Hepatocyte (in vitro differentiated cells): Measurements from ENCODE around the gene PLSCR3. TPM values are rescaled to one million over a fixed set of nuclear protein-coding genes. Genes with fewer than 3 reads are reported as not detected.
A peak's percentile ranks its signal among the peaks of the same experiment; 100 is the strongest.

Experiments
- DNase-seq: peaks from one replicate; pipeline ENCODE4 v3.0.0-alpha.2; 2016; ENCODE audit warnings: low spot score
- H2AFZ ChIP-seq: fragments of 200-600 bp; sonication (generic); 2 replicates; pipeline ENCODE4 v1.6.0; 2016; ENCODE audit warnings: antibody characterized with exemption, mild to moderate bottlenecking
- H3K27ac ChIP-seq: fragments of 200-600 bp; sonication (generic); 2 replicates; pipeline ENCODE4 v1.5.1; 2016; ENCODE audit warnings: mild to moderate bottlenecking
- H3K27me3 ChIP-seq: fragments of 200-600 bp; sonication (generic); 2 replicates; pipeline ENCODE4 v1.6.1; 2016
- H3K36me3 ChIP-seq: fragments of 200-600 bp; sonication (generic); replicated peaks from 2 replicates; pipeline ENCODE4 v1.5.1; 2016; ENCODE audit warnings: low read depth; ENCODE audit not compliant: insufficient read depth
- H3K4me1 ChIP-seq: fragments of 200-600 bp; sonication (generic); 2 replicates; pipeline ENCODE4 v1.5.1; 2016; ENCODE audit warnings: mild to moderate bottlenecking, moderate library complexity; ENCODE audit not compliant: insufficient read depth
- H3K4me2 ChIP-seq: fragments of 200-600 bp; sonication (generic); 2 replicates; pipeline ENCODE4 v1.6.0; 2016
- H3K4me3 ChIP-seq: fragments of 200-600 bp; sonication (generic); 2 replicates; pipeline ENCODE4 v1.5.1; 2016; ENCODE audit warnings: mild to moderate bottlenecking
- H3K79me2 ChIP-seq: fragments of 200-600 bp; sonication (generic); 2 replicates; pipeline ENCODE4 v1.6.0; 2017; ENCODE audit warnings: mild to moderate bottlenecking
- H3K9me2 ChIP-seq: fragments of 200-600 bp; sonication (generic); replicated peaks from 2 replicates; pipeline ENCODE4 v1.6.0; 2017; ENCODE audit warnings: mild to moderate bottlenecking; ENCODE audit not compliant: insufficient read depth
- H3K9me3 ChIP-seq: fragments of 200-600 bp; sonication (generic); 2 replicates; pipeline ENCODE4 v1.5.1; 2016; ENCODE audit warnings: low read depth, mild to moderate bottlenecking
- H4K20me1 ChIP-seq: fragments of 200-600 bp; sonication (generic); 2 replicates; pipeline ENCODE4 v1.6.0; 2016; ENCODE audit warnings: mild to moderate bottlenecking; ENCODE audit not compliant: insufficient read depth, poor library complexity, severe bottlenecking
- CTCF ChIP-seq: fragments of 200-600 bp; sonication (generic); IDR thresholded peaks from 2 replicates; pipeline ENCODE4 v1.5.1; 2016; ENCODE audit warnings: antibody characterized with exemption, mild to moderate bottlenecking; ENCODE audit not compliant: poor library complexity
- EZH2 ChIP-seq: fragments of 200-600 bp; sonication (generic); IDR thresholded peaks from 2 replicates; pipeline ENCODE4 v1.6.1; 2016; ENCODE audit warnings: antibody characterized with exemption, mild to moderate bottlenecking, borderline replicate concordance
- EZH2phosphoT487 ChIP-seq: fragments of 200-600 bp; sonication (generic); IDR thresholded peaks from one replicate; pipeline ENCODE4 v1.6.1; 2018; ENCODE audit warnings: antibody characterized with exemption, mild to moderate bottlenecking, low read depth, moderate library complexity; ENCODE audit not compliant: unreplicated experiment, severe bottlenecking
- WGBS: methylation state at CpG from one replicate; pipeline ENCODE4 v1.1.6; 2016; ENCODE audit warnings: low lambda C conversion rate; ENCODE audit errors: missing lambda C conversion rate; 5-methylcytosine and 5-hydroxymethylcytosine counted together
- polyA plus RNA-seq: library from polyadenylated mRNA; unstranded; fragments of >200 nt; fragmentation: Nextera tagmentation; extraction: Ambion mirVana; gene quantifications from 2 replicates; pipeline ENCODE4 v1.2.1, GENCODE V29; 2016
- total RNA-seq: library from RNA; depleted of rRNA; stranded (reverse); fragments of >200 nt; gene quantifications from 2 replicates; pipeline ENCODE4 v1.2.3, GENCODE V29; 2014

Gene PLSCR3
- total and polyA plus RNA-seq, 2 experiments from 2014 or later = 17.6 to 59.6 TPM

- TF ChIP-seq CTCF = peak; percentile 76
- TF ChIP-seq EZH2 = no peak
- peak overlapping the region; percentile 65 for H3K27ac ChIP-seq
- H3K4me1 ChIP-seq = peaks cover 50% of the 10 kb centered on the region
- peak overlapping the region; percentile 46 for H2AFZ ChIP-seq
- H4K20me1 ChIP-seq = no peaks in the 10 kb centered on the region
- H3K27me3 ChIP-seq = peaks cover 29% of the 10 kb centered on the region
- no peaks in the 10 kb centered on the region for H3K36me3 ChIP-seq
- 6% methylated on average over 89 of the region's 92 CpGs for WGBS
- no peaks in the 10 kb centered on the region for H3K9me2 ChIP-seq
- H3K9me3 ChIP-seq = no peaks in the 10 kb centered on the region
- peak; percentile 95 for DNase-seq
- peak overlapping the region; percentile 99 for H3K4me2 ChIP-seq
- peak overlapping the region; percentile 8 for H3K4me3 ChIP-seq
- H3K79me2 ChIP-seq = peaks cover 2% of the 10 kb centered on the region
Observed at GRCh38 chr17:7436556-7437368, 42.4 kb upstream of the PLSCR3 start.

- Histone ChIP-seq H4K20me1 (no peaks in the 10 kb centered on the region), H3K9me2 (no peaks in the 10 kb centered on the region), H3K27me3 (peaks cover 24% of the 10 kb centered on the region), H3K4me1 (peaks cover 47% of the 10 kb centered on the region), H3K79me2 (peaks cover 2% of the 10 kb centered on the region), H3K36me3 (no peaks in the 10 kb centered on the region), H2AFZ (peak overlapping the region; percentile 23), H3K9me3 (no peaks in the 10 kb centered on the region), H3K27ac (peak overlapping the region; percentile 65), H3K4me3 (peak overlapping the region; percentile 22), H3K4me2 (peak overlapping the region; percentile 99)
- 9% methylated on average over 38 of the region's 49 CpGs for WGBS
- DNase-seq = peak; percentile 64
- TF ChIP-seq EZH2 = no peak
- TF ChIP-seq CTCF = peak; percentile 14
Observed at GRCh38 chr17:7435676-7436555, 41.6 kb upstream of the PLSCR3 start.

- Histone ChIP-seq H3K4me3 (no peak overlapping the region), H3K9me3 (no peaks in the 10 kb centered on the region), H3K4me1 (peaks cover 12% of the 10 kb centered on the region), H3K4me2 (no peak overlapping the region), H3K27me3 (no peaks in the 10 kb centered on the region), H3K36me3 (no peaks in the 10 kb centered on the region), H3K27ac (no peak overlapping the region), H3K79me2 (peaks cover 2% of the 10 kb centered on the region), H4K20me1 (no peaks in the 10 kb centered on the region), H2AFZ (no peak overlapping the region), H3K9me2 (no peaks in the 10 kb centered on the region)
- TF ChIP-seq EZH2phosphoT487 (no peak), EZH2 (no peak), CTCF (no peak)
- 97% methylated on average over 11 of the region's 11 CpGs for WGBS
- DNase-seq = no peak
Observed at GRCh38 chr17:7432296-7432695, 38.0 kb upstream of the PLSCR3 start.
